Mesodermal cell (in vitro differentiated cells): ENCODE results near the gene SLAMF7.

Source experiments
- H3K27ac ChIP-seq: 2 replicates; pipeline ENCODE4 v1.7.0; 2013; ENCODE audit warnings: mild to moderate bottlenecking, low read depth, low read length, moderate library complexity; ENCODE audit not compliant: severe bottlenecking
- H3K36me3 ChIP-seq: 2 replicates; pipeline ENCODE4 v1.7.1; 2013; ENCODE audit warnings: mild to moderate bottlenecking, low read length, moderate library complexity; ENCODE audit not compliant: control insufficient read depth, insufficient read depth
- H3K4me1 ChIP-seq: one replicate; pipeline ENCODE4 v1.7.1; 2013; ENCODE audit warnings: mild to moderate bottlenecking, low read length; ENCODE audit not compliant: insufficient read depth, control insufficient read depth, poor library complexity, severe bottlenecking
- H3K4me3 ChIP-seq: 2 replicates; pipeline ENCODE4 v1.7.0; 2013; ENCODE audit warnings: low read length, control low read depth, mild to moderate bottlenecking; ENCODE audit not compliant: insufficient read depth, poor library complexity, severe bottlenecking; ENCODE audit errors: extremely low read depth
- H3K9me3 ChIP-seq: 2 replicates; pipeline ENCODE4 v1.7.1; 2013; ENCODE audit warnings: mild to moderate bottlenecking, low read length, moderate library complexity; ENCODE audit not compliant: control insufficient read depth
- WGBS, 2 experiments: methylation state at CpG; one replicate each; pipeline ENCODE4 v1.1.5; 2013; ENCODE audit warnings: missing lambda C conversion rate in 2 of 2; ENCODE audit not compliant: insufficient coverage in 2 of 2; 5-methylcytosine and 5-hydroxymethylcytosine counted together

Gene SLAMF7

DNA sequence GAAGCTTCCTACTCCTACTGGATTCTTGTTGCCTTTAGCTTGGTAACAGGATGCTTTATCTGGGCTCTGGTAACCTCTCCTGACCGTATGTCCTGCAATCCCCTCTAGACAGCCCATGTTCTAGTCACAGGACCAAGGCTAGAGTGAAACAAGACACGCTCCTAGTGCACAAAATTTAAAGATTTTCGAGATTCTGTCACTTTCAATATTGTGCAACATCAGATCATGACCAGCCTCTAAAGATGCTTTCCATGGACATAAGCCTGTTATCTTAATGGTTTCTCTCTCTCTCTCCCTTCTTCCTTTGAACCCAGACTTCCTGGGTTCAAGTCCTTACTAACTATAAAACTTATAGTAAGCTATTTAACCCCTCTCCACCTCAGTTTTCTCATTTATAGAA lies 55.3 kb downstream of the SLAMF7 start:
- Histone ChIP-seq H3K4me3 (no peak overlapping the region), H3K27ac (no peak overlapping the region), H3K36me3 (no peaks in the 10 kb centered on the region), H3K9me3 (no peaks in the 10 kb centered on the region), H3K4me1 (no peaks in the 10 kb centered on the region)
- WGBS, 2 experiments = 55 to 56% methylated on average over 3 of the region's 3 CpGs

DNA sequence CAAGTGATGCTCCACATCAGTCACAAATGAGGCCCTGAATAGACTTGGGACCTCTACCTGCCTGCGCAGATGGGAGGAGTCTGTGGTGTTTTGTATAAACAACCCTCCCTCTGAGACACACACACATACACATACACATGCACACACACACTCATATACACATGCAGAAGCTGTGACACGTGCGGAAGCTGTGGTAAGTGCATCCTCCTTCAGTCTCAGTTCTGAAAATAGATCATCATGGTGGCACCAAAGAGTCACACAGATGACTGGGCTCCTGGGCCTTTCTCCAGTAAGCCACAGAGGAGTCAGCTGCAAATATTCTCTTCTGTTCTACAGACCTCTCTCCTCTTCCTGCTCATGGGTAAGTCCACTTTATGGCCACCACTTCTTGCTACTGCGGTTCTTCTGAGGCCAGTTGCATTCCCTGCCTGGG lies 56.9 kb downstream of the SLAMF7 start, which contains the start of gene LY9:
LY9 (plus strand) TSS at position 224 of the 433 bp plus-strand sequence; CDS start at position 238, 14 bp downstream.
- Histone ChIP-seq H3K27ac (no peak within 1 kb of the TSS), H3K36me3 (no peaks in the 10 kb centered on the region), H3K9me3 (no peaks in the 10 kb centered on the region), H3K4me3 (no peak within 1 kb of the TSS), H3K4me1 (no peaks in the 10 kb centered on the region)
- 88 to 94% methylated on average over 2 of the region's 4 CpGs for WGBS, 2 experiments

DNA sequence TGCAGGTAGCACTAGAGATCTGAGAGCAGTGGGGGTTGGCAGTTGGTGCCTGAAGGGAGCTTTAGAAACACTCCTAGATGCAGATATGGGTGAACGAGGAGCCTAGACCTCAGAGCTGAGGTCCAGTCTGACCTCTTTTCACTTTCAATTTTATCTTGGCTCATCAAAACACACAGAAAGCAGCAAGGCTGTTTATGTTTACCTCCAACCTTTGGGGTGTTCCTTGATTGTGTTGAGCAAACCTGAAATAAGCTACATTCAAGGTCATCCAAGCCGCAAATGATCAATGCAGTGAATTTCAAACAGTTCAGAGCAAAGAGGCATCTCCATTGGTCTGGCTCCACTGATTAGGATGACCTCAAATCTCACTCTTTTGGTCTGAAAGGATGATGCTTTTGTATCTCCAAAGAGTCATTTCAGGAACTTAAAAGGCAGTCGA lies 58.2 kb downstream of the SLAMF7 start:
- Histone ChIP-seq H3K4me1 (no peaks in the 10 kb centered on the region), H3K9me3 (no peaks in the 10 kb centered on the region)
- 100% methylated on average over 1 to 2 of the region's 3 CpGs for WGBS, 2 experiments

DNA sequence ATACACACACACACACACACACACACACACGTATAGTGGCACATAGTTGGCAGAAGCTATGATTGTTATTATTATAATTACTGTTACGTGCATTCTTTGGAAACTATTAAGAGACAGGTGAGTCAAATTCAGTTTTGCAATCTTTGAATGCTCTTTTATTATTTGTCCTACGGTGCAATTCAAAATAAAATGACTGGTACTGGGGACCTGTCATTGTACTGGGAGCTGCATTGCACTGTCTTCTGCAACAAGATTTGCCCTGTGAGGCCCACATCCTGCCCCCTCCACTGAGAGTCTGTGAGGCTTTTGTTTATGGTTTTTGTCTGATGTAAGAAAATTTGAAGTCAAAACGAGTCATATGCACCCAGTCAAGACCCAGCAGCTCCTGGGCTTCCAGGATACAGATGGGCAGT lies 58.8 kb downstream of the SLAMF7 start:
- Histone ChIP-seq H3K27ac (no peak overlapping the region), H3K9me3 (no peaks in the 10 kb centered on the region), H3K4me1 (no peaks in the 10 kb centered on the region), H3K4me3 (no peak overlapping the region), H3K36me3 (no peaks in the 10 kb centered on the region)
- 40 to 100% methylated on average over 1 to 3 of the region's 4 CpGs for WGBS, 2 experiments

More for the DNA sequence above, 58.2 kb downstream of the SLAMF7 start:
- Histone ChIP-seq H3K36me3 (no peaks in the 10 kb centered on the region), H3K27ac (no peak overlapping the region), H3K4me3 (no peak overlapping the region)

DNA sequence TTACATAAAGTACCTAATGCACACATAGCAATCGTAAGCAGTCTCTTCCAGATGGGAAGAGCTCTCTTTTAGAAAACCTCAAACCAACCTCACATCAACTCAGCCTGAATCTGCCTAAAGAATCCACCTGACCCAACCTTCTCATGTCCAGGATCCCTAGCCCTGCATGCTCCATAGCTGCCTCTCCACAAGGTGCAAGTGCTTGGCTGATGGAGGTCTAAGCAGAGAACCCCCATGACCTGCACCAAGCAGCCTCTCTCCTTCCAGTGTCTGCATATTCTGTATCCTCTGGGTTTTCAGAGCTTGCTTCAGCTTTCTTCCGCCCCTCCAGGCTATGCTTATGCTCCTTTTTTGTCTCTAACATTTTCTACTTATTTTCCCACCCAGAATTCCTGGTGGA lies 59.4 kb downstream of the SLAMF7 start:
- Histone ChIP-seq H3K4me3 (no peak overlapping the region), H3K4me1 (no peaks in the 10 kb centered on the region), H3K36me3 (no peaks in the 10 kb centered on the region), H3K9me3 (no peaks in the 10 kb centered on the region), H3K27ac (no peak overlapping the region)
- 86 to 88% methylated on average over 1 to 2 of the region's 2 CpGs for WGBS, 2 experiments

DNA sequence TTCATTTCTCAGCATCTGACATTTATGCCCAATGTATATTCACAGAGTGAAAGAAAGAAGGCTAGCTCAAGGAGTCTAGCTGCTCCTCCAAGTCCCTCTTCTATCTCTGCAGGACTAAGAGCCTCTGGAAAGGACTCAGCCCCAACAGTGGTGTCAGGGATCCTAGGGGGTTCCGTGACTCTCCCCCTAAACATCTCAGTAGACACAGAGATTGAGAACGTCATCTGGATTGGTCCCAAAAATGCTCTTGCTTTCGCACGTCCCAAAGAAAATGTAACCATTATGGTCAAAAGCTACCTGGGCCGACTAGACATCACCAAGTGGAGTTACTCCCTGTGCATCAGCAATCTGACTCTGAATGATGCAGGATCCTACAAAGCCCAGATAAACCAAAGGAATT lies 60.6 kb downstream of the SLAMF7 start:
- Histone ChIP-seq H3K36me3 (no peaks in the 10 kb centered on the region), H3K4me1 (no peaks in the 10 kb centered on the region), H3K27ac (no peak overlapping the region), H3K9me3 (no peaks in the 10 kb centered on the region), H3K4me3 (no peak overlapping the region)
- 81 to 94% methylated on average over 4 to 5 of the region's 5 CpGs for WGBS, 2 experiments

DNA sequence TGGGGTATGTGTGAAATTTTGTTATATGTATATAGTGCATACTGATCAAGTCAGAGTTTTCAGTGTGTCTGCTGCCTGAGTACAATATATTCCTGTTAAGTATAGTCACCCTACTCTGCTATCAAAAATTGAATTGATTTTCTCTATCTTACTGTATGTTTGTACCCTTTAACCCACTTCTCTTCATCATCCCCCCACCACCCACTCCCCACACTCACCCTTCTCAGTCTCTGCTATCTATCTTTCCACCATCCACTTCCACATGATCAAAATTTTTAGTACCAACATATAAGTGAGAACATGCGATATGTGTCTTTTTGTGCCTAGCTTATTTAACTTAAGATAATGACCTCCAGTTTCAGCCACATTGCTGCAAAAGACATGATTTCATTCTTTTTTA lies 61.1 kb downstream of the SLAMF7 start:
- no CpG with 5 or more reads among the region's 1 CpG for WGBS, 2 experiments
- Histone ChIP-seq H3K36me3 (no peaks in the 10 kb centered on the region), H3K9me3 (no peaks in the 10 kb centered on the region), H3K27ac (no peak overlapping the region), H3K4me3 (no peak overlapping the region), H3K4me1 (no peaks in the 10 kb centered on the region)

DNA sequence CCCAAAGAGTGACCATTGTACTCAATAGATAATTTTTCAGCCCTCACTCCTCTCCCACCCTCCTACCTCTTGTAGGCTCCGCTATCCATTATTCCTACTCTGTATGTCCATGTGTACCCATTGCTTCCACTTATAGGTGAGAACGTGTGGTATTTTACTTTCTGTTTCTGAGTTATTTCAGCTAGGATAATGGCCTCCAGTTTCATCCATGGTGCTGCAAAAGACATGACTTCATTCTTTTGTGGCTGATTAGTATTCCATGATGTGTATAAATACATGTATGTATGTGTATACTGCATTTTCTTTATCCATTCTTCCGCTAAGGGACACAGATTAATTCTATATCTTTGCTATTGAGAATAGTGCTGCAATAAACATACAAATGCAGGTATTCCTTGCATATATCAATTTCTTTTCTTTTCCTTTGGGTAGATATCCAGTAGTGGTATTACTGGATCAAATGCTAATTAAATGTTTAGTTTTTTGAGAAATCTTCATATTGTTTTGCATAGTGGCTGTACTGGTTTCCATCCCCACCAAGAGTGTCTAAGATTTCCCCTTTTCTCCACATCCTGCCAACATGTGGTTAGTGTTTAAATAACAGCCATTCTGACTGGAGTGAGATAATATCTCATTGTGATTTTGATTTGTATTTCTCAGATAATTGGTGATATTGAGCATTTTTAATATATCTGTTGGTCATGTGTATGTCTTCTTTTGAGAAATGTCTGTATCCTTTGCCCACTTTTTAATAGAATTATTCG lies 61.8 kb downstream of the SLAMF7 start:
- no peaks in the 10 kb centered on the region for H3K36me3 ChIP-seq
- no CpG with 5 or more reads among the region's 4 CpGs for WGBS, 2 experiments
- no peaks in the 10 kb centered on the region for H3K4me1 ChIP-seq
- no peaks in the 10 kb centered on the region for H3K9me3 ChIP-seq
- H3K27ac ChIP-seq = no peak overlapping the region
- H3K4me3 ChIP-seq = no peak overlapping the region

DNA sequence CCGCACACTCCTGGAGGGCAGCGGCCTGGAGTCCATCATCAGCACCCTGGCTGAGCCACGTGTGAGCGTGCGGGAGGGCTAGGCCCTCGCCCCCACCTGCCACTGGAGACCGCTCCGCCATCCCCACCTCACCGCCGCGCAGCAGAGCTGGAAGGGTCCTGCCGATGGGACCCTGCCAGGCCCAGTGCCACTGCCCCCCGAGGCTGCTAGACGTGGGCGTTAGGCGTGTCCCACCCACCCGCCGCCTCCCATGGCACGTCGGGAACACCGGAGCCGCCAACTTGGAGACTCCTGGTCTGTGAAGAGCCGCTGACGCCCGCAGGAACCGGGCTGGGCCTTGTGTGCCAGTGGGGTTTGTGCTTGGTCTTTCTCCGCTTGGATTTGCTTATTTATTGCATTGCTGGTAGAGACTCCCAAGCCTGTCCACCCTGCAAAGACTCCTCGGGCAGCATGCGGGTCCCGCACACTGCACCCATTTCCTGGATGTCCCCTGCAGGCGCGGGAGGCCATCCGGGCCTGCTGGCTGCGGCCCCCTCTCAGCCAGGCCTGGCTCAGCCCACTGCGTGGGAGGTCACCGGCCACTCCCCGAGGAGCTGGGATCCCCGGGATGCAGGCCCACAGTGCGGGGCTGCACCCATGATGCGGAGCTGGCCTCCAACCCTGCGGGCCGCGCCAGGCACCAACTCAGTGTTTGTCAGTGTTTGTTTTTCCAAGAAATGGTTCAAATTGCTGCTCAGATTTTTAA lies 63.0 kb downstream of the SLAMF7 start:
- Histone ChIP-seq H3K4me1 (no peaks in the 10 kb centered on the region), H3K36me3 (no peaks in the 10 kb centered on the region), H3K27ac (no peak overlapping the region), H3K4me3 (no peak overlapping the region), H3K9me3 (no peaks in the 10 kb centered on the region)
- 94 to 95% methylated on average over 33 to 43 of the region's 43 CpGs for WGBS, 2 experiments
